HG02759 (cell line): Measurements from ENCODE around the gene JPT1.

ENCODE experiments used
- ATAC-seq: cut with Tn5 transposase; IDR thresholded peaks from one replicate; pipeline ENCODE4 v1.9.1; 2021; ENCODE audit warnings: mild to moderate bottlenecking, moderate library complexity; ENCODE audit not compliant: unreplicated experiment

Gene JPT1

DNA sequence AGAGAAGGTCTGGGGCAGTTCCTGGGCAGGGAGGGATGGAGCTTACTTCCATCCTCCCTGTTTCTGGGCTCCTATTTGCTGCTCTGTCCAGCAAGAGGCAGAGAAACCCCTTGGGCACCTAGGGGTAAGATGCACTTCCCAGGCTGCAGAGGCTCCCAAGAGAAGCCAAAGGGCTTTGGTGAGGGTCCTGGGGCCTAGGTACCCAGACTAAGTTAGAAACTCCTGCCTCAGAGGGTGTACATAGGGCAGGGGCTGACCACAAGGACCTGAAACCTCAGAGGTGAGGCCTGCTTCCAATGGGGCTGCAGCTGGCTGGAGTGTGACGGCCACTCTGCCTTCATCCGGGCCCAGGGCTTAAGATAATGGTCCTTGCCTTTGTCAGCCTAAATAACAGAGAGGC lies 46.1 kb downstream of the JPT1 start:
- no peak for ATAC-seq

DNA sequence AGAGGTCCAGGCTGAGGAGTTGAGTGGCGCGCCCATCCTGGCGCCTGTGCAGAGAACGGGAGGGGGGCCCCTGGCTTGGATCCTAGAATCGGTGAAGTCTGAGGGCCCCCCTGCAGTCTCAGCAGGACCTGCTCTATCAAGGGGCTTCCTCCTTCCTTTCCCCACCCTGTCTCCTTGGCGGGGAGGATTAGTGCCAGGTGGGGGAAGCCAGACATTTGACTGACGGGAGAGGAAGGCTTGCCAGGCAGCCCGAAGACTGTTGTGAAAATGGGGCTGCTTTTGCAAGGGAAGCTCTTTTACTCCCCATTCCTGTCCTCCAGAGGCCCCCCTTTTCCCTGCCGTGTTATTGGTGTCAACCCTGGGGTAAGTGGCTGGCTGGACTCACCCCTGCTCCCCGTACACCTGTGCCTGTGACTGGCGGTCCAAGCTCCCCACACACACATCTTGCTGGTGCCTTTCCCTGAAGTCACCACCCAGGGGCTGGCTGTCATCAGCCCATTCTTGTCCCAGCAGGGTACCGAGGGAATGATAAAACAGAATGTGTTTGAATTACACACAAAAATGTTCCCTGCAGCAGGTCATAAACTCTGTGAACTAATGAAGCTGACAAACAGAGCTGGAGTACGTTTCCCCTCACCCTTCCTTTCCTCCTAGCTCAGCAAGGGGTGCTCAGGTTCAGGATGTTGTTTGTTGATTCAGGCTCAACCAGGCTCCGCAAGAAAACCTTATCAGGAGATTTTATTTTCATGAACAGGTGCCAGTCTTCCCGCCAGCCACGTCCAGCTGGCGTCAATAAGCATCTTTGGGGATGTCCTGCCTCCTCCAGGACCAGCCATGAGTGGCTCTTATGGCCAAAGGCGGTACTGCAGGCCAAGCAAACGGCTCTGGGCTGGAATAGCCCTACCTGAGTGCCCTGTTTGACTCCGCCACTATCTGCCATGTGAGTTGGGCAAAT lies 48.9 kb downstream of the JPT1 start:
- no peak for ATAC-seq

DNA sequence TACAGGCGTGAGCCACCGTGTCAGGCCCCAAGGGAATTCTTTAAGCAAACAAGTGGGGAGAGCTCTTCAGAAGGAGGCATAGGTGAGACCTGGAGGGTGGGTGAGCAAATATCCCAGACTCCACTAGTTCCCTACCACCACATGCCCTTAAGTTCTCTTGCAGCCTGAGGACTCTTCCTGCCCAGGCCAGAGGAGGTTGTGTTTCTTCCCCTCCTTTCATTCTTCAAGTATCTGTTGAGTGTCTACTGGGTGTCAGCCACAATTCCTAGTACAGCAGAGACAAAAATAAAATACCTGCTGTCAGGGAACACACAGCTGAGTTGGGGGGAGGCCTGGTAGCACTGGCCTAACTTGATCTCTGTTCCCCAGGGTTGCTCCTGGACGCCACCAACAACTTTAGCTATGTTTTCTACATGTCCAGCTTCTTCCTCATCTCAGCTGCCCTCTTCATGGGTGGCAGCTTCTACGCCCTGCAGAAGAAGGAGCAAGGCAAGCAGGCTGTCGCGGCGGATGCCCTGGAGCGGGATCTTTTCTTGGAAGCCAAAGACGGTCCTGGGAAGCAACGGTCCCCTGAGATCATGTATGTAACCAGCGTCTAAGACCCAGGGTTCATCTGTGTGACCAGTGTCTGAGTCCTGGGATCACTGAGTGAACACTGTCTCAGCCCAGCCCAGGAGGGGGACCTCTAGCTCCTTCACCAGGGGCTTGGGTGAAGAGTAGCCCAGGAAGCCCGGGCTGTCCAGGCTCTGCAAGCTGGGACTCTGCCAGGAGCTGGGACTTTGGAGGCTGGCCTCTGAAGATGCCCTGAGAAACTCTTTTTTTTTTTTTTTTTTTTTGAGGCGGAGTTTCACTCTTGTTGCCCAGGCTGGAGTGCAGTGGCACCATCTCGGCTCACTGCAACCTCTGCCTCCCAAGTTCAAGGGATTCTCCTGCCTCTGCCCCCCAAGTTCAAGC lies 50.4 kb downstream of the JPT1 start:
- ATAC-seq = no peak

DNA sequence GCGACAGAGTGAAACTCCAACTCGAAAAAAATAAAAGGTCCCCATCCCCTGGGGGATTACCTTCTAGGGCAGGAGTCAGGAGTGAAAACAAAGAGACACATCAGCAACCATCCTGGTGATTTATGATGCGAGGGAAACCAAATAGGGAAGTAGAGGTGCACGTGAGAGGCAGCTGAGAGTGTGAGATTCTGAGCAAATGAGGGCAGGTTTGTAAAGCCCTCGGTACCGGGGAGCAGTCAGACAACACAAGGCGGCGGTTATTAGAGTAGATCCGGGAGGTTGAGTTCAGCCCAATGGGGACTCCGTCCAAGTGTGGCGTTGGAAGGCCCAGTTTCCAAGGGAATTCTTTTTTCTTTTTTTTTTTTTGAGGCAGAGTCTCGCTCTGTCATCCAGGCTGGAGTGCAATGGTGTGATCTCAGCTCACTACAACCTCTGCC lies 51.9 kb downstream of the JPT1 start:
- no peak for ATAC-seq

DNA sequence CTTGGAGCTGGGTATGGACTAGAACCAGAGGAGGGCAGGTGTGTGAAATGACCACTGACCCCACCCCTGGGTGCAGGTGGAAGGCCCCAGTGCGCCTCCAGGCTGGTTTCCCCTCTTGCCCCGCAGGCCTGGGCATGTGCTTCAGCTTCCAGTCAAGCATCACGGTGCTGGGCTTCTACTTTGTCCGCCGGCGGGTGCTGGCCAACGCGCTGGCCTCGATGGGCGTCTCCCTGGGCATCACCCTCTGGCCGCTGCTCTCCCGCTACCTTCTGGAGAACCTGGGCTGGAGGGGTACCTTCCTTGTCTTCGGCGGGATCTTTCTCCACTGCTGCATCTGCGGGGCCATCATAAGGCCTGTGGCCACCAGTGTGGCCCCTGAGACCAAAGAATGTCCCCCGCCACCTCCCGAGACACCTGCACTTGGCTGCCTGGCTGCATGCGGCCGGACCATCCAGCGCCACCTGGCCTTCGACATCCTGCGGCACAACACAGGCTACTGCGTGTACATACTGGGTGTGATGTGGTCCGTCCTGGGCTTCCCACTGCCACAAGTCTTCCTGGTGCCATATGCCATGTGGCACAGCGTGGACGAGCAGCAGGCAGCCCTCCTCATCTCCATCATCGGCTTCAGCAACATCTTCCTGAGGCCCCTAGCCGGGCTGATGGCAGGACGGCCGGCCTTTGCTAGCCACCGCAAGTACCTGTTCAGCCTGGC lies 54.3 kb downstream of the JPT1 start:
- no peak for ATAC-seq

DNA sequence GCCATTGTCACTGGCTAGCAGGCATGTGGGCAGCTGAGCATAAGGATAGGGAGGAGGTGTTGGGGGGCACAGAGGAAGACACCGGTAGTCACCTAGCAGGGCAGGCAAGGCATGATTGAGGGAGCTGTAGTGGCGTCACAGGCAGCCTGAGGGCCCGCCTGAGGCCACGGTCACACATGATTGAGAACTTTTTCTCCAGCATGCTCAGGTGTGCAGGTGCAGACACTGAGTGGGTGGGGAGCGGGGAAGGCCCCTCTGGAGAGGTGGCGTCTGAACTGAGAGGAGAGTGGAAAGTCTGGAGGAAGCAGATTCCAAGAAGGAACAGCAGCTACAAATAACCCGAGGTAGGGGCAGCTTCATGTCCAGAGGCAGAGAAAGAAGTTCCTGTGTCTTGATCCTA lies 55.5 kb downstream of the JPT1 start:
- no peak for ATAC-seq

DNA sequence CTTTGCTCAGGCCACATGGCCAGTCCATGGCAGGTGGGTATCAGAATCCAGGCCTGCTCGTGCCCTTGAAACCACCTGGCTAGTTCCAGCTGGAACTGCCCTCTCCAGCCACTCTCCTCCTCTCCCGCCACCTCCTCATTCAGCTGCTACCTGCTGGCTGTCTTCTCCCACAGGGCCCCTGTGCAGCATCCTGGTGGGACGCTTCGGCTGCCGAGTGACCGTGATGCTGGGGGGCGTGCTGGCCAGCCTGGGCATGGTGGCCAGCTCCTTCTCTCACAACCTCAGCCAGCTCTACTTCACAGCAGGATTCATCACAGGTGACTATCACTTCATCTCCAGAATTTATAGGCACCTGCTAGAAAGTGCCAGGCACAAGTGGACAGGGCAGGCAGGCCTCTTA lies 56.4 kb downstream of the JPT1 start:
- no peak for ATAC-seq

DNA sequence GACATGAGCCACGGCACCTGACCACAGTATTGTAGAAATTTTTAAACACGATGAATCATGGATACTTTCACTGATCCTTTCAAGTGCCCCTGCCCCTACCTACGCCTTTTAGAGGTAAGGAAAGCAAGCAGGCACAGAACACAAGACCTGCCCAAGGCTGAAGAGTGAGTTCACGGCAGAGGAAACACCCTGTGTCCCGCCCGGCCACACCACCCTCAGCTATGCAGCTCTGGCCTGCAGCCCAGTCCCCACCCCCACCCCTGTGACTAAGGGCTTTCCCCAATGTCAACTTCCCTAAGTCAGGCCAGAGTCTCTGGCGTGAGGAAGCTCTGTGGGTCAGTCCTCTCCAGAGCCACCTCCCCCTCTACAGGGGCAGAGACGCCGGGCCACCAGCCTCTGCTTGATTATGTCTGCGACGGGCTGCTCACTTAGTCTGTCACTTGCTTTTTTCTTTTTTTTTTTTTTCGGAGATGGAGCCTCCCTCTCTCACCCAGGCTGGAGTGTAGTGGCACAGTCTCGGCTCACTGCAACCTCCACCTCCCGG lies 58.2 kb downstream of the JPT1 start:
- ATAC-seq = no peak

DNA sequence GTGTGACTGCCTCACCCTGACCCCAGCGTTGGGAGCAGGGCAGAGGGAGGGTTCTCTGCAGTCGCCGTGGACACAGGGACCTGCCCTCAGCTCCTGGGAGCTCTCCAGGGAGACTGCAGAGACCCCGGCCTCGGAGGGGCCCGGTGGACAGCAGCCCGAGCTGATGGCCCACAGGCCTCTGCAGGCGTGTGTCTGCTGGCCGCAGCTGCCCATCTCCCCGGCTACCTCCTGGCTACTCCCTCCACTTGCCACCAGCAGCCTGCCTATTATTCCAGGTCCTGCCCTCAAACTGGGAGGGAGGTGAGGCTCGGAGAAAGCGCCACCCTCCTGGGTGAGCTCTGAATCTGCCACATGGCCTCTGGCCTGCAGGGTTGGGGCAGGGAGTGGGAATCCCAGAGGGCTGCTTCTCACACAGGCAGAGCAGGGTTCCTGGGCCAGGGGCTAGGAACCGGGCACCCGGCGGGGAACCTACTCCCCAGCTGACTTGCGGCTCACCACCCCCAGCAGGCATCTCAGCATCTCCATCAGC lies 59.4 kb downstream of the JPT1 start:
- no peak for ATAC-seq

DNA sequence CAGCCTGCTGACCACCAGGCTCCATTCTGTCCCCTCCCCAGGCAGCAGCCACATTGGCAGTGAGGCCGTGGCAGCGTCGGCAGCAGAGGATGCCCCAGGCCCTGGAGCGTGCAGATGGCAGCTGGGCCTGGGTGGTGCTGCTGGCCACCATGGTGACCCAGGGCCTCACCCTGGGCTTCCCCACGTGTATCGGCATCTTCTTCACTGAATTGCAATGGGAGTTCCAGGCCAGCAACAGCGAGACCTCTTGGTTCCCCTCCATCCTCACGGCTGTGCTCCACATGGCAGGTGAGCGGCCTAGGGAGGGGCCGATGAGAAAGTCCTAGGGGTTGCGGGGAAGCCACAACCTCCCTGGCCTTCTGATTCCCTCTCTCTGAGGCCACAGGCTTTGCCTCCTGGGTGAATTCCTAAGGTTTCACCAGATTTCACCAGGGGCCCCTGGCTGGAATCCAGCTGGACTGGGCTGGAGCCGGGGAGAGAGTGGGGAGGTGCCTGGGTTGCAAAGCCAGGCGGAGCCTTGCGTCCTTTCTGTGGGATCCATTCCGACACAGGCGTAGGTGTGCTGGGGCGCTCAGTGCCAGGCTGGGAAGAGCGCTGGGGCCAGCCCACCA lies 60.7 kb downstream of the JPT1 start:
- ATAC-seq = no peak

DNA sequence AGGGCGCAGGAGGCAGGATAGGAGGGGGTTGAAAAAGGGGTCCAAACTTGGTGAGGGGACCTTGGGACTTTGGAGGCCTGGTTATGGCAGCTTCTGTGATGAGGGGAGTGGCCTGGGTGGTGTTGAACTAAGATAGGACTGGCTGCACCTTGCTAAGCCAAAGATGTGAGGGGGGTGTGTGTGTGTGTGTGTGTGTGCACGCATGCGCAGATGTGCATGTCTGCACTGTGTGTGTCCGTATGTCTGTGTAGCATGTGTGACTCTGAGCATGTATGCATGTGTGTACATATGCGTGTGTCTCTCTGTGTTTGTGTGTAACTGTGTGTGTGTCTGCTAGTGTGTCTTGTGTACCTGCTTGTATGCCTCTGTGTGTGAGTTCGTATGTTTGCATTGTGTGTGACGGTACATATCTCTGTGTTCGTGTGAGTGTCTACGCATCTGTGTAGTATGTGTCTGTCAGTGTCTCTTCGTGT lies 62.4 kb downstream of the JPT1 start:
- no peak for ATAC-seq

DNA sequence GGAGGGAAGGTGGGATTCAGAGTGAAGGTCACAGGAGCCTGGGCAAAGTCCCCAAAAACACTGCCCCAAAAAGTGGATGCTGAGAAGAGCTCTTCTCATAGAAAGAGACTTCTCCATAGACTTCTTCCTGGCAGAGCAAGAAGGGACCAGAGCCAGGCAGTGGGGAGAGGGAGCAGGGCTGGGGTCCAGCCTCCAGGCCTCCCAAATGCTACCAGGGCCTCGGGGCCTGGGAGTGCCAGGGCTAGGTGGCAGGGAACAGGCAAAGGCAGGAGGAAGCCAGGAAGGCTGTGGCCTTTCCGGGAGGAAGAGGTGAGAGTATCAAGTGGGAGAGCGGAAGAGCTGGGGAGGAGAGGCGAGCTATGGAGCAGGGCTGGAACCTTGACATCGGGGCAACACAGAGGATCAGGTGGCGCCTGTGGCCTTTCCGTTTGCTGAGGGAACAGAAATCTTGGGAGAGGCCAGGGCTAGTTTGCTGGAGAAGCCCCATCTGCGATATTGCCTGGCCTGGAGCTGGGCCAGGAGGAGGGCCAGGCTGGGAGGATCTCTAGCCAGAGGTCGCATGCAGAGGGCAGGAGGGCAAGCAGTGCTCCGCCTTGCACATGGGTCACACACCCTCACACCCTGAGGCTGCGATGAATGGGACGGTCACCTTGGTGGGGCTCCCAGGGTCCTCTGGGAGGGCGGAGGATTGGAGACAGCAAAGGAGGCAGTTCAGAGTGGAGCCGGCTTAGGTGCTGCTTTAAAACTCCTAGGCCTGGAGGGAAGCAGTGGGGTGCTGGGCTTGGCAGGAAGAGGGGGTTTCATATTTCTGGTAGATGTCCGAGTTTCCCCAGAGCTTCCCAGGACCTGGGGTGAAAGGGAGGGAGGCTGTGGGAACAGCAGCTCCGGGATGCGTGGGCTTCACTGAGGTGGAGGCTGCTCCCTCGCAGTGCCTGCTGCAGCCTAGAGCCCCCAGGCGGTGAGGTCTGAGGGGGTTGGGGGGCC lies 63.1 kb downstream of the JPT1 start:
- ATAC-seq = no peak

DNA sequence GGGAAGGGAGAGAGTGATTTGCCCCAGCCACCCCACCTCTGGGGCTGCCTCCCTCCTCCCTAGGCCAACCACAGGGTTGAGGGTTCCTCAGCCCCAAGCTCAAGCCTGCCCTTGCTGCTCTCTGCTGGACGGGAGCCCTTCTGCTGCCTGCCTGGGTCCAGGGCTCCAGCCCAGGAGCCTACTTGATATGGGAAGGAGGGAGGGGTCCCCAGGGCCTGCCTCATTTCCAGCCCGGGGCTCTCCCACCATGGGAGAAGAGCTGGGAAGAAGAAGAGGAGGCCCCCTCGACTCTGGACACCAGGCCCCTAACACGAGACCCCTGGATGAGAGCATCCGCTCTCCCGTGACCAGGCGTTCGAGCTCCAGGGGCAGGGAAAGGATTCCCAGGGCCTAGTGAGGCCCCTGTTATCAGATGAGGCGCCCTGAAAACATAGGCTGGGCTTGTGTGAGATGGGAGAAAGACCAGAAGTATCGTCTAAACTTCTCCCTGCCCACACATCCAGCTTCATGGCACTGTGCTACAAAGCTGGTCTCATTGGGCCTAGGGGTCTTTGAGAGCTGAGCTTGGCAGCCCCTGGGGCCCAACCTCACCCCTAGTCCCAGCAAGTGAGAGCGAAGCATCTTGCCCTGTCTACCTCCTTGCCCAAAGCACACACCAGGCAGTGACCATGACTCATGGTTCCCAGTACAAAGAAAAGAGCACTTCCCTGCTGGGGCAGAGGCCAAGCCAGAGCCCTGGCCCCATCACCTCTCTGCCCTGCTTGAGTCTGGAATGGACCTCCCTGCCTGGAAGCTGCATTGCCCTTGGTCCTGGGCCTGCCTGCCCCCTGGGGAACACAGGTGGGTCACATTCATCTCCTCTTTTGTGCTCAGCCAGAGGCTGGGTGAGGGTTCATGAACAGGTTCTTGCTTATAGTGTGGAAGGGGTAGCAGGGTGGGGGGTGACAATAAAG lies 65.6 kb downstream of the JPT1 start:
- ATAC-seq = no peak

DNA sequence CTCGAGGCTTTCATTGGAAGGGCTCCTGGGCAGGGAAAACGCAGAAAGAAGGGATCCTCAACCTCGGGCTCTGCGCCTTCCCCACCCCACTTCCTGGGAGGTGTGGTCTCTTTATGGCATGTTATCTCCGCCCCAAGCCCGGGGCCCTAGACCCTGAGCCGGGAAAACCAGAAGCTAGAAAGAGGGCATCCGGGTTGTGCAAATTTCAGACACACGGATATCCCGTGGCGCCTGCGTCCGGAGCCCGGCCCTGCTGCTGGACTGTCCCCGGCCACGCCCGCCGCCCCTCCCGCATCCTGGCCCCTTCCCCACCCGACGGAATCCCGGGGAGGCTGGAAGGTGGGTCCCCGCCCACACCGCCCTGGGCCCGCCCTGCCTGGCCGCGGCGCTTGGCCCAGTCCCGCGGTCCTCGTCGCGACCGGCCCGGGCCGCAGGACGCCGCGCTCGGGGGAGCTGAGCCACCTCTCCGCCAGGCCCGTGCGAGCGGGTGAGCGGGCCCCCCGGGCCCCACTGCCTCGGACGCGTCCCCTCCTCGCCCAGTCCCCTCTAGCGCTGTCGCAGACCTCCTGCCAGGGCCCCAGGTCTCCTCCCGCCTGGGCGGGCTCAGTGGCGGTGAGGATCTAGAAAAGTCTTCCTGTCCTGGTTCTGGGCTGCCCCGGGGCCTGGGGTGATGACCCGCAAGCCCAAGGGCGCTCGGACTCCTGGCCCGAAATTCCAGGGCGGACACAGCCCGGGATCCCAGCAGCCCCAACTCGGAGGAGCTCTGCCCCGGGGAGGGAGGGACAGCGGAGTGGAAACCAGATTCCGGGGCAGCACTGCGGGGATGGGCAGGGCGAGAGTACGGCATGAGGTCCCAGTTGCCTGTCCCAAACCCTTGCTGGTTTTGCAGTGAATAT lies 66.5 kb downstream of the JPT1 start, which contains the start of gene SLC16A5:
Gene SLC16A5, plus strand, starts transcription at position 397 of the 896 bp plus-strand sequence. CDS start 5,683 bp downstream, outside the sequence.
- ATAC-seq = peak; percentile 66

DNA sequence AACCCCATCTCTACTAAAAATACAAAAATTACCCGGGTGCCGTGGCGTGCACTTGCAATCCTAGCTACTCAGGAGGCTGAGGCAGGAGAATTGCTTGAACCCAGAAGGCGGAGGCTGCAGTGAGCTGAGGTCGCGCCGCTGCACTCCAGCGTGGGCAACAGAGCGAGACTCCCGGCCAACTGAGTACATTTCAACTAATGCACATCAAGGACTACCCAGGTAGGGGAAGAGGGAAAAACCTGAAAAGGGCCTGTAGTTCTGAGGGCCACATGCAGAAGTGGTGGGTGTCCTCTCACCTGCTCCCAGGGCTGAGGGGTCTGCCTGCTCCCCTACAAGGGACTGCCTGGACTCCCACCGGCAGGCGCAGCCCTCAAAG lies 67.1 kb downstream of the JPT1 start:
- no peak for ATAC-seq

DNA sequence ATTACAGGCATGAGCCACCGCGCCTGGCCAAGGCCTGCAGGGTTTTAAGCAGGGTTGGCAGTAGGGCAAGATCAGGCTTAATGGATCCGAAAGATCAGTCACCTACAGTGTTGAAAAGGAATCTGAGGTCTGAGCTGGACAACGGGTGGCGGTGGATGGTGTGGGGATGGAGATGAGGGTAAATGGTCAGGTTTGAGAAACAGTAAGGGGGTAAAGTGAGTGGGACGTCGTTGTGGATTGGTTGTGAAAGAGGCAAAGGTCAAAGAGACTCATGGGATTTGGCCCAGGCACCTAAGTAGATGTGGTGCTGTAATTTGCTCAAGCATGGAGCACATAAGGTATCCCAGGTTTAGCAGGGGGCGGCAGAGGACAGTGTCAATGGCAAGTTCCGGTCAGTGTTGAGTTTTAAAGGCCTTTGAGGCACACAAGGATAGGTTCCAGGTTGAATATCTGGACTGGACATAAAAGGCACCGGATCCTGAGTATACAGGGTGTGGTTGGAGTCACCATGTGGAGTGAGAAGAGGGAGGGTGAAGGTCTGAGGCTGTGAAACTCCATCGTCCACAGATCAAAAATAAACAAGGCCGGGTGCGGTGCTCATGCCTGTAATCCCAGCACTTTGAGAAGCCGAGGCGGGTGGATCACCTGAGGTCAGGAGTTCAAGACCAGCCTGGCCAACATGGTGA lies 67.7 kb downstream of the JPT1 start:
- no peak for ATAC-seq
